NK-92 treated with Interleukin-12 subunit alpha and Interleukin-12 subunit beta, amount 100 ng/mL, for 24 hours (cell line): ENCODE measurements around the gene BRAT1.
A peak's percentile ranks its signal among the peaks of the same experiment; 100 is the strongest.

ENCODE experiments used
- DNase-seq: peaks from one replicate; lab custom pipeline; 2025; lab: John Stamatoyannopoulos, UW

The BRAT1 gene

GRCh38 chr7:2523461-2523936 is 31.8 kb downstream of the BRAT1 start:
- DNase-seq, result no peak

DNA sequence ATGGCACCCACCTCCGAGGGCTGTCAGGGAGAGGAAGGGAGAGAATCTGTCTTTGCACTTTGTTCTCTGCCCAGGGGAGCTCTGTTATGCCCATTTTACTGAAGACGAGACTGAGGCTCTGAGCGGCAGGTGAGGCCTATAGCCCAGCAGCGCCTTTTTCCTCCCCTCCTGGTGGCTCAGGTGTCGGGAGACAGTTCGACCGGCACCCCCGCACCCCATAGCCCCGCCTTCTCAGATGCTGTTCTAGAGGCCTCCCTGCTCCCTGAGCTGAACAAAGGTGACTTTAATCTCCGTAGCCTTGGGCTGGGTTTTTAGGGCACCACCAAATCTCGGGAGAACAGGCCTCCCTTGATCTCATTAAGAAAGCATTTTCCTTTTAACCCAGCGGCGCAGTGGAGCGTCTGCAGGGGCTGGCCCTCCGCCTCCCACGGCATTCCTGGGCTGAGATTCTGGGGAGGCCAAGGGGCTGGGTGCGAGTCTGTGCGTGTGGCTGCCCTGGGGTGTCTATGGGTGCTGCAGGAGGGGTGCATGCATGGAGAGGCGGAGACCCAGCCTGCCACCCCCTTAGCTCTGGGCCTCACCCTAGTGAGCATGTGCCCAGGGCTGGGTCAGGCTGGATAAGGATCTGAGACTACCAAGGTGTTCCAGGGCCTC is 32.4 kb downstream of the BRAT1 start:
- no peak for DNase-seq

- peak; percentile 68 for DNase-seq
Measured at GRCh38 chr7:2521952-2522591, 33.3 kb downstream of the BRAT1 start.

GRCh38 chr7:2521341-2521745 is 34.0 kb downstream of the BRAT1 start:
- no peak for DNase-seq

DNA sequence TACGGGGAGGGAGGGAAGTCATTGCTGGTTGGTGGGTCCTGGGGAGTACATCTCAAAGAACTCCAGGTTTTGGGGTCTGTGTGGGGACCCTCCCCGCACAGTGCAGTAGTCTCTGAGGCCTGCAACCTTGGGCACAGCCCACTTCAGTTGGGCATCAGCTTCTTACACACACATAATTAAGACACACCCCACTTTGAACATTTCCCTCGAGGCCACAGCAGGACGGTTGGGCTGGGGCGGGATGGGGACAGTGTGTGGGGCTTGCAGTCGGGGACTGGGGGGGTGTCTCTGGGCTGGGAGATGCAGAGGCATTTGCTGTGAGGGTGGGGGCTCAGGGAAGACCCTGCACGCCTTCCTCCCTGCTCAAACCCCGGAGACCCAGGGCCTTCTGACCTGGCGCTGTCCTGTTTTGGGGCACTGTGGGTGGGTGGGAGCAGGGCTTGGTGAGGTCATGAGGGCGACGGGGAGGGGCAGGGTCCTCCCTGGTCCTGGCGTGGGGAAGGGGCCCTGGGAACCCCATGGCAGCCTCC is 34.5 kb downstream of the BRAT1 start:
- DNase-seq, result no peak

DNA sequence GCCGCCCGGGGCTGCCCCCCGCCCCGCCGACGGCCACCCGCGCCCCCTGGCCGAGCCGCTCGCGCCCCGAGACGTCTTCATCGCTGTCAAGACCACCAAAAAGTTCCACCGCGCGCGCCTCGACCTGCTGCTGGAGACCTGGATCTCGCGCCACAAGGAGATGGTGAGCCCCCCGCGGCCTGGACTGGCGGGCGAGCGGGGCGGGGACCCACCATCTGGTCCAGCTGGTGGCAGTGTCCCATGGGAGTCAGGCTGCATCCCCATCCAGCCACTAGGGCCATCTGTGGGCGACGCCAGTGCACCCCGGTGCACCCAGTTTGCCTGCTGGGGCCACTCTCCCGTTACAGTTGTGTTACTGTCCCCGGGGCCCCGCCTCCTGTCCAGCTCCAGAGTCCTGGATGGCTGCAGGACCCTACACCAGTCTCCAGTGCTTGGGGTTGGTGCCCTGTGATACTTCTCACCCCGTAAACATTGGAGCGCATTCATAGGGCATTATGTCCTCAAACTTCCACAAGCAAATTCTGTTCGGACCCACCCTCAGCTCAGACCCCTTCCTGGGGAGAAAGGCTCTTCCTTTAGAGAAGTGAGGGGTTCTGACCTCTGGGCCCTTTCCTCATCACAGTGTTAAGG is 35.1 kb downstream of the BRAT1 start:
- peak; percentile 32 for DNase-seq

- DNase-seq, result peak; percentile 75
Measured at GRCh38 chr7:2519119-2519930, 36.0 kb downstream of the BRAT1 start, which contains the start of gene LFNG. Gene LFNG (plus strand): TSS chr7:2519774. CDS start chr7:2519862, 88 bp downstream.

- DNase-seq, result no peak
Measured at GRCh38 chr7:2518737-2519118, 36.6 kb downstream of the BRAT1 start.

- DNase-seq, result no peak
Measured at GRCh38 chr7:2517678-2518507, 37.4 kb downstream of the BRAT1 start.

DNA sequence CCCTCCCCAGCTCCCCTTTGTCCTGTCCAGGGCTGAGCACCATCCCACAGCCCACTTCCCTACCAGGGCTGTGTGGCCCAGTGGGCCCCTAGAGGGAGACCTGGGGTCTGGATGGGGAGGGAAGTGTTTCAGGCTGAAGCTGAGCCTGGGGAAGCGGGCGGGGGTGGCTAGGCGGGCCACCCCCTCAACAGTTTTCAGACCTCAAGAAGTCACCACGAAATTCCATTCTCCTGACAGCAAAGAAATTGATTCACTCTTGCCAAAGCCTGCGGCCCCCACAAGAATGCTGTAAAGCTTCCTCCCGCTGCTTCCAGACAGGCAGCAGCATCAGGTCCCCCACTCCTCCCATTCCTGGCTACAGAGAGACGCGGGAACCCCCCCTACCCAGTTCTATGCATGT is 38.3 kb downstream of the BRAT1 start:
- DNase-seq, result no peak

DNA sequence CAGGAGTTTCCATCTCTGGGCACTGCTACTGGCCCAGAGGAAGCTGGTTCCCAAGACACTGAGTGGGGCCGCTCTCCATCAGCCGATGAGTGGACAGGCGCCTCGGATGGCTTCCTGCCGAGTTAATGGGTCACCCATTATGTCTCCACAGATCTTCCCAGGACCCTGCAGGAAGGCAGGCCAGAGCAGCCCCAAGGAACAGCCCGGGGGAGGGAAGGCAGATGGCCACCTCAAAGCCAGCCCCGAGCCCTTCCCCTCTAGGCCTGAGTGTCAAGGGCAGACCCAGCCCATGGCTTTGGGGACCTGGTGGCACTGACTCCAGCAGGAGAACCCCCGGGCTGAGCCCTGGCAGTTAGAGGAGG is 39.1 kb downstream of the BRAT1 start:
- no peak for DNase-seq

GRCh38 chr7:2515424-2516193 is 39.7 kb downstream of the BRAT1 start:
- no peak for DNase-seq

GRCh38 chr7:2514473-2515423 is 40.6 kb downstream of the BRAT1 start:
- DNase-seq, result no peak

DNA sequence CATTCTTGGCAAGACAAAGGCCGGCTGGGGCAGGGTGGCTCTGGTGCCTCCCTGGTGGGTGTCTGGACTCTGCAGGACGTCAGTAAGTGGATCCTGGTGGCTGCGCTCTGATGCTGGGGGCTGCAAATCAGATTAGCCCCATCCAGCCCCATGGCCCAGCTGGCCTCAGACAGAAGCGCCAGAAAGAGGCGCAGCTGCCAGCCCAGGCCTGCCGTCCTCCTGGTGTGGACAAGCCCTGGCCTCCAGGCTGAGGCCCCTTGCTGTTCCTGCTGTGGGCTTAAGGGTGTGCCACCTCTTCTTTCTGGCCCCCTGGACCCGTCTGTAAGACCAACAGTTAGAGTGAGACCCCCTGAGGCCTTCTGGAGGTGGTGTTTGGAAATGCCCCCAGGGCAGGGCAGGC is 41.6 kb downstream of the BRAT1 start:
- DNase-seq, result no peak

- no peak for DNase-seq
Measured at GRCh38 chr7:2512713-2513112, 42.6 kb downstream of the BRAT1 start.

DNA sequence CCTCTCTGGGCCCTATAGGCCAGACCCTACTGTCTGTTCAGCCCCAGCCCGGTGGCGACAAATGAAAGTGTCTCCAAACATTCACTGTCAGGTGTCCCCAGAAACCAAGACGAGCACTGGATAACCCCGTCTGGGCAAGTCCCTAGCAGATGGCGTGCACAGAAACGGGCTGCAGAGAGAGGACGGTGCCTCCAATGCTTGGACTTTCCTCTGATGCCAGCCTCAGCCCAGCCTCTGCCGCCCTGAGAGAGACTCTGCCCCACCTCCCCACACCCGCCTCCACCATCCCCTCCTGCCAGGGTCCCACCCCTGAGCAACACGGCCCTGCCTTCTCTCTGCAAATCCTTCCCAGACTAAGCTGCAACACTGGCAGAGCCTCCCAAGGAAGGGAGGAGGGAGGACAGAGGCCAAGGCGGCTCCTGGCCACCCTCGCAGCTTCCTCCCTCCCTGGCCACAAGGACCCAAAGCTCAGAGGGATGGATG is 43.1 kb downstream of the BRAT1 start:
- DNase-seq, result no peak

GRCh38 chr7:2511769-2512168 is 43.6 kb downstream of the BRAT1 start:
- DNase-seq, result no peak

- no peak for DNase-seq
Measured at GRCh38 chr7:2510909-2511768, 44.2 kb downstream of the BRAT1 start.
